Ishikawa (cell line): ENCODE data around the gene CTNNA3.

Experiments used
- CEBPB ChIP-seq: IDR thresholded peaks from 2 replicates; pipeline ENCODE4 v1.6.1; 2012
- CREB1 ChIP-seq: IDR thresholded peaks from 2 replicates; pipeline ENCODE4 v1.6.1; 2012; ENCODE audit warnings: low read depth
- EGR1 ChIP-seq: IDR thresholded peaks from 2 replicates; pipeline ENCODE4 v1.6.1; 2012
- EP300 ChIP-seq: IDR thresholded peaks from 2 replicates; pipeline ENCODE4 v1.6.1; 2012; ENCODE audit warnings: borderline replicate concordance
- FOXM1 ChIP-seq: IDR thresholded peaks from 2 replicates; pipeline ENCODE4 v1.6.1; 2012; ENCODE audit warnings: low read depth, borderline replicate concordance
- RAD21 ChIP-seq: IDR thresholded peaks from 2 replicates; pipeline ENCODE4 v1.6.1; 2012; ENCODE audit warnings: low read depth
- TAF1 ChIP-seq: IDR thresholded peaks from 2 replicates; pipeline ENCODE4 v1.6.1; 2012; ENCODE audit warnings: low read depth, mild to moderate bottlenecking
- TCF12 ChIP-seq: IDR thresholded peaks from 2 replicates; pipeline ENCODE4 v1.6.1; 2012; ENCODE audit warnings: low read depth
- TEAD4 ChIP-seq: IDR thresholded peaks from 2 replicates; pipeline ENCODE4 v1.6.1; 2012
- YY1 ChIP-seq: IDR thresholded peaks from 2 replicates; pipeline ENCODE4 v1.6.1; 2012; ENCODE audit warnings: low read depth
- TF ChIP-seq, protein P1 (sequence below): IDR thresholded peaks from 2 replicates; pipeline ENCODE4 v1.6.1; 2012; ENCODE audit warnings: low read depth, mild to moderate bottlenecking
- TF ChIP-seq, protein P2 (sequence below): IDR thresholded peaks from 2 replicates; pipeline ENCODE4 v1.6.1; 2012
- TF ChIP-seq, protein P3 (sequence below): IDR thresholded peaks from 2 replicates; pipeline ENCODE4 v1.6.1; 2012

DNA sequence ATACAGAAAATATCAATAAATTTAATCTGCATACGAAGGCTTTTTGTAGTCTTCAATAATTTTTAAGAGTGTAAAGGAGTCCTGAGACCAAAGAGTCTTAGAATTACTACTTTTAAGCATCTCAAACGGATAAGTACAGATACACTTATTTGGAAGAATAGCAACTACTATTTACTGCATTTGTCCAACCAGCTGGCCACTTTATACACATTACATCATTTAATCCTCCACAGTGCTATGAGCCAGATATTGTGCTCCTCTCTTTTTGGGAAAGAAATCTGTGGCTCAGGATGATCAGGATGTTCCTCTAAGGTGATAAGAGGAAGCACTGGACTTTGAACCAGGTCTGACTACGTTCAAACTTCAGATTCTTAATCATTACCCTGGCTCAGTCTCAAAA, 1358.8 kb downstream of the CTNNA3 start:
- TF ChIP-seq EP300 (no peak), TAF1 (no peak), TCF12 (no peak), CREB1 (no peak), CEBPB (no peak), FOXM1 (no peak), YY1 (no peak), EGR1 (no peak), TEAD4 (no peak), RAD21 (no peak)
- TF ChIP-seq, protein P1, sequence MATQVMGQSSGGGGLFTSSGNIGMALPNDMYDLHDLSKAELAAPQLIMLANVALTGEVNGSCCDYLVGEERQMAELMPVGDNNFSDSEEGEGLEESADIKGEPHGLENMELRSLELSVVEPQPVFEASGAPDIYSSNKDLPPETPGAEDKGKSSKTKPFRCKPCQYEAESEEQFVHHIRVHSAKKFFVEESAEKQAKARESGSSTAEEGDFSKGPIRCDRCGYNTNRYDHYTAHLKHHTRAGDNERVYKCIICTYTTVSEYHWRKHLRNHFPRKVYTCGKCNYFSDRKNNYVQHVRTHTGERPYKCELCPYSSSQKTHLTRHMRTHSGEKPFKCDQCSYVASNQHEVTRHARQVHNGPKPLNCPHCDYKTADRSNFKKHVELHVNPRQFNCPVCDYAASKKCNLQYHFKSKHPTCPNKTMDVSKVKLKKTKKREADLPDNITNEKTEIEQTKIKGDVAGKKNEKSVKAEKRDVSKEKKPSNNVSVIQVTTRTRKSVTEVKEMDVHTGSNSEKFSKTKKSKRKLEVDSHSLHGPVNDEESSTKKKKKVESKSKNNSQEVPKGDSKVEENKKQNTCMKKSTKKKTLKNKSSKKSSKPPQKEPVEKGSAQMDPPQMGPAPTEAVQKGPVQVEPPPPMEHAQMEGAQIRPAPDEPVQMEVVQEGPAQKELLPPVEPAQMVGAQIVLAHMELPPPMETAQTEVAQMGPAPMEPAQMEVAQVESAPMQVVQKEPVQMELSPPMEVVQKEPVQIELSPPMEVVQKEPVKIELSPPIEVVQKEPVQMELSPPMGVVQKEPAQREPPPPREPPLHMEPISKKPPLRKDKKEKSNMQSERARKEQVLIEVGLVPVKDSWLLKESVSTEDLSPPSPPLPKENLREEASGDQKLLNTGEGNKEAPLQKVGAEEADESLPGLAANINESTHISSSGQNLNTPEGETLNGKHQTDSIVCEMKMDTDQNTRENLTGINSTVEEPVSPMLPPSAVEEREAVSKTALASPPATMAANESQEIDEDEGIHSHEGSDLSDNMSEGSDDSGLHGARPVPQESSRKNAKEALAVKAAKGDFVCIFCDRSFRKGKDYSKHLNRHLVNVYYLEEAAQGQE: no peak
- TF ChIP-seq, protein P2, sequence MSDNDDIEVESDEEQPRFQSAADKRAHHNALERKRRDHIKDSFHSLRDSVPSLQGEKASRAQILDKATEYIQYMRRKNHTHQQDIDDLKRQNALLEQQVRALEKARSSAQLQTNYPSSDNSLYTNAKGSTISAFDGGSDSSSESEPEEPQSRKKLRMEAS: no peak
- TF ChIP-seq, protein P3, sequence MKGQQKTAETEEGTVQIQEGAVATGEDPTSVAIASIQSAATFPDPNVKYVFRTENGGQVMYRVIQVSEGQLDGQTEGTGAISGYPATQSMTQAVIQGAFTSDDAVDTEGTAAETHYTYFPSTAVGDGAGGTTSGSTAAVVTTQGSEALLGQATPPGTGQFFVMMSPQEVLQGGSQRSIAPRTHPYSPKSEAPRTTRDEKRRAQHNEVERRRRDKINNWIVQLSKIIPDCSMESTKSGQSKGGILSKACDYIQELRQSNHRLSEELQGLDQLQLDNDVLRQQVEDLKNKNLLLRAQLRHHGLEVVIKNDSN: no peak
